Hair follicle dermal papilla cell (primary cell): ENCODE measurements around the gene GZMA. TPM values are rescaled to one million over a fixed set of nuclear protein-coding genes. Genes with fewer than 3 reads are reported as not detected.

Source experiments
- total RNA-seq: library from RNA; depleted of rRNA; stranded (reverse); fragments of >200 nt; gene quantifications from 2 replicates; pipeline ENCODE4 v1.2.3, GENCODE V29; 2012

GZMA gene
- not detected in 2 replicates for total RNA-seq

GRCh38 chr5:55102348-55102747, at the start of gene GZMA:
GZMA (plus strand) TSS chr5:55102646; CDS start chr5:55102683, 37 bp downstream.

Other genes with a start within 250 kb of the GZMA start
- gene ESM1, start 117.1 kb upstream of the GZMA start, total RNA-seq, result 0.16 and 0.73 TPM in 2 replicates
- gene GZMK, start 78.4 kb upstream of the GZMA start, total RNA-seq, result not detected in 2 replicates
- 128 and 131 TPM in 2 replicates for gene GPX8, start 57.5 kb downstream of the GZMA start, total RNA-seq
- under 0.01 TPM in 1 of 2 replicates, not detected in the other for gene CDC20B, start 70.5 kb downstream of the GZMA start, total RNA-seq
- not detected in 2 replicates for gene MCIDAS, start 124.7 kb downstream of the GZMA start, total RNA-seq
- 0.16 TPM in 1 of 2 replicates, not detected in the other for gene CCNO, start 131.0 kb downstream of the GZMA start, total RNA-seq
- gene DHX29, start 205.0 kb downstream of the GZMA start, total RNA-seq, result 29.9 and 33.3 TPM in 2 replicates
- gene MTREX, start 205.3 kb downstream of the GZMA start, total RNA-seq, result 64.2 and 64.4 TPM in 2 replicates